HCT116 (cell line): ENCODE measurements around the gene KIFAP3. TPM values are rescaled to one million over a fixed set of nuclear protein-coding genes. Genes with fewer than 3 reads are reported as not detected.

Experiments used
- ATAC-seq: fragments of 200-7000 bp; cut with Tn5 transposase; 2 replicates; pipeline ENCODE4 v1.9.1; 2020; ENCODE audit warnings: mild to moderate bottlenecking, moderate library complexity
- BruUV-seq: library from RNA; stranded (reverse); fragments of 400-500 nt; replicated peaks from 2 replicates; lab custom pipeline; 2021; lab: Mats Ljungman, UMichigan
- CTCF ChIA-PET: fragments of 300-600 bp; sonication (Branson Sonifier 250); formaldehyde crosslinking; loops from one replicate; lab custom pipeline; 2021; ENCODE audit warnings: antibody characterized with exemption; lab: Charles Lee
- POLR2A ChIA-PET: fragments of 300-600, 350-600 bp; sonication (Branson Sonifier 250); formaldehyde crosslinking; loops from one replicate; lab custom pipeline; 2021; ENCODE audit warnings: antibody characterized with exemption; lab: Charles Lee
- RAD21 ChIA-PET, 2 experiments: fragments of 300-600 bp; sonication (Branson Sonifier 250); formaldehyde crosslinking; loops; one replicate each; lab custom pipeline; 2023; ENCODE audit warnings: low total read pairs in 2 of 2; ENCODE audit not compliant: uncharacterized antibody in 2 of 2, unreplicated experiment in 2 of 2, low non-redundant PET in 1 of 2; lab: Charles Lee
- DNase-seq: peaks from one replicate; pipeline ENCODE4 v3.0.0-alpha.2; 2010; ENCODE audit warnings: low read depth, low spot score
- H2AFZ ChIP-seq: fragments of 200-600 bp; shearing (Covaris generic), sonication (generic); 2 replicates; pipeline ENCODE4 v1.6.1; 2017; ENCODE audit warnings: low read depth, mixed run types, mixed read lengths, antibody characterized with exemption, low read length; ENCODE audit not compliant: poor library complexity, severe bottlenecking
- H3K27ac ChIP-seq: 2 replicates; pipeline ENCODE4 v1.5.1; 2012; ENCODE audit warnings: low read depth, low read length
- H3K27me3 ChIP-seq: fragments of 200-600 bp; sonication (generic); 2 replicates; pipeline ENCODE4 v1.6.1; 2016; ENCODE audit warnings: mixed run types, low read length, mixed read lengths; ENCODE audit not compliant: insufficient read depth
- H3K36me3 ChIP-seq, 2 experiments: fragments of 200-500 bp in 1 of 2; fragments of 200-600 bp in 1 of 2; sonication (Bioruptor generic) in 1 of 2; sonication (generic) in 1 of 2; 2 replicates each; pipeline versions ENCODE4 v1.5.1 to v1.6.1; 2014 to 2016; ENCODE audit warnings: low read length in 2 of 2, inconsistent platforms in 1 of 2, mixed read lengths in 1 of 2, mixed run types in 1 of 2; ENCODE audit not compliant: insufficient read depth in 2 of 2, control insufficient read depth in 1 of 2
- H3K4me1 ChIP-seq, 2 experiments: fragments of 200-600 bp in 1 of 2; sonication (generic) in 1 of 2; 2 replicates each; pipeline versions ENCODE4 v1.5.1 to v1.6.1; 2012 to 2017; ENCODE audit warnings: low read length in 2 of 2, inconsistent platforms in 1 of 2, mild to moderate bottlenecking in 1 of 2, mixed read lengths in 1 of 2, mixed run types in 1 of 2, moderate library complexity in 1 of 2; ENCODE audit not compliant: insufficient read depth in 2 of 2, control insufficient read depth in 1 of 2
- H3K4me2 ChIP-seq: fragments of 200-600 bp; sonication (generic); 2 replicates; pipeline ENCODE4 v1.6.1; 2017; ENCODE audit warnings: mixed run types, low read length, mixed read lengths
- H3K4me3 ChIP-seq, 2 experiments: fragments of 200-600 bp in 1 of 2; sonication (generic) in 1 of 2; replicated peaks in 1 of 2; 2 replicates each; pipeline ENCODE4 v1.5.1; 2011 to 2016; ENCODE audit warnings: low read length in 2 of 2, control low read depth in 1 of 2, low read depth in 1 of 2, mild to moderate bottlenecking in 1 of 2, mixed read lengths in 1 of 2, mixed run types in 1 of 2
- H3K79me2 ChIP-seq: fragments of 200-600 bp; sonication (generic); 2 replicates; pipeline ENCODE4 v1.6.1; 2017; ENCODE audit warnings: mild to moderate bottlenecking, mixed run types, low read length, moderate library complexity, mixed read lengths; ENCODE audit not compliant: insufficient read depth
- H3K9ac ChIP-seq: fragments of 200-600 bp; sonication (generic); 2 replicates; pipeline ENCODE4 v1.6.1; 2016; ENCODE audit warnings: low read length, mixed read lengths
- H3K9me2 ChIP-seq: fragments of 200-600 bp; sonication (generic), shearing (Covaris generic); 2 replicates; pipeline ENCODE4 v1.6.1; 2017; ENCODE audit warnings: mixed run types, mild to moderate bottlenecking, moderate library complexity; ENCODE audit not compliant: insufficient read depth
- H3K9me3 ChIP-seq, 2 experiments: fragments of 200-500 bp in 1 of 2; fragments of 200-600 bp in 1 of 2; sonication (Bioruptor generic) in 1 of 2; sonication (generic) in 1 of 2; 2 replicates each; pipeline ENCODE4 v1.6.1; 2014 to 2017; ENCODE audit warnings: low read length in 2 of 2, mixed read lengths in 2 of 2, inconsistent platforms in 1 of 2, low read depth in 1 of 2, mild to moderate bottlenecking in 1 of 2, mixed run types in 1 of 2, moderate library complexity in 1 of 2; ENCODE audit not compliant: control insufficient read depth in 1 of 2, insufficient read depth in 1 of 2
- H4K20me1 ChIP-seq: fragments of 200-600 bp; sonication (generic), shearing (Covaris generic); 2 replicates; pipeline ENCODE4 v1.6.1; 2017; ENCODE audit warnings: mixed run types, mild to moderate bottlenecking, moderate library complexity; ENCODE audit not compliant: insufficient read depth
- ATF3 ChIP-seq: IDR thresholded peaks from 2 replicates; pipeline ENCODE4 v1.6.1; 2012
- CBX3 ChIP-seq: IDR thresholded peaks from 2 replicates; pipeline ENCODE4 v1.6.1; 2012; ENCODE audit warnings: low read depth
- CEBPB ChIP-seq: IDR thresholded peaks from 2 replicates; pipeline ENCODE4 v1.6.1; 2012; ENCODE audit warnings: low read depth
- EGR1 ChIP-seq: IDR thresholded peaks from 2 replicates; pipeline ENCODE4 v1.6.1; 2012; ENCODE audit warnings: low read depth
- ELF1 ChIP-seq: IDR thresholded peaks from 2 replicates; pipeline ENCODE4 v1.6.1; 2012; ENCODE audit warnings: low read depth, borderline replicate concordance
- EZH2phosphoT487 ChIP-seq: fragments of 200-600 bp; IDR thresholded peaks from 2 replicates; pipeline ENCODE4 v1.6.1; 2018; ENCODE audit warnings: antibody characterized with exemption, borderline replicate concordance
- FOSL1 ChIP-seq: IDR thresholded peaks from 2 replicates; pipeline ENCODE4 v1.6.1; 2012; ENCODE audit warnings: low read depth
- JUND ChIP-seq: IDR thresholded peaks from 2 replicates; pipeline ENCODE4 v1.6.1; 2012
- MAX ChIP-seq: IDR thresholded peaks from 2 replicates; pipeline ENCODE4 v1.6.1; 2012
- POLR2A ChIP-seq: IDR thresholded peaks from 2 replicates; pipeline ENCODE4 v1.7.0; 2011; ENCODE audit warnings: borderline replicate concordance; ENCODE audit not compliant: insufficient read depth, insufficient read length; ENCODE audit errors: extremely low read depth
- POLR2AphosphoS5 ChIP-seq: IDR thresholded peaks from 2 replicates; pipeline ENCODE4 v1.6.1; 2011; ENCODE audit warnings: mild to moderate bottlenecking, low read depth, low read length, moderate library complexity
- RAD21 ChIP-seq: IDR thresholded peaks from 2 replicates; pipeline ENCODE4 v1.6.1; 2012; ENCODE audit warnings: low read depth, mild to moderate bottlenecking
- REST ChIP-seq: IDR thresholded peaks from 2 replicates; pipeline ENCODE4 v1.6.1; 2012; ENCODE audit warnings: low read depth
- SRF ChIP-seq: IDR thresholded peaks from 2 replicates; pipeline ENCODE4 v1.6.1; 2012; ENCODE audit warnings: low read depth
- YY1 ChIP-seq: IDR thresholded peaks from 2 replicates; pipeline ENCODE4 v1.6.1; 2011; ENCODE audit warnings: low read length, low read depth, moderate library complexity, mild to moderate bottlenecking; ENCODE audit not compliant: insufficient replicate concordance; ENCODE audit errors: extremely low read depth
- ZFX ChIP-seq: fragments of 450-650 bp; IDR thresholded peaks from 2 replicates; pipeline ENCODE4 v1.6.1; 2017
- ZNF274 ChIP-seq: fragments of 200-500 bp; sonication (Bioruptor generic); IDR thresholded peaks from 2 replicates; pipeline ENCODE4 v1.6.1; 2014; ENCODE audit warnings: mild to moderate bottlenecking, low read depth, low read length, inconsistent platforms
- intact Hi-C: fragments of 100-400 bp; cut with micrococcal nuclease; formaldehyde crosslinking; loops from 2 replicates; pipeline ENCODE4 v1.10.0; 2022
- total RNA-seq: library from RNA; stranded (reverse); gene quantifications from one replicate; pipeline ENCODE4 v1.2.1, GENCODE V29; 2021; ENCODE audit not compliant: unreplicated experiment

KIFAP3 gene
- total RNA-seq, 1 experiment from 2014 or later, result 10.8 TPM

GRCh38 chr1:169946206-169946605, 128.3 kb downstream of the KIFAP3 start:
- Histone ChIP-seq H3K9me2 (no peaks in the 10 kb centered on the region), H3K27ac (no peak overlapping the region), H3K4me3 (no peak overlapping the region), H2AFZ (no peak overlapping the region), H3K9me3 (no peaks in the 10 kb centered on the region), H3K9ac (no peak overlapping the region), H3K36me3 (no peaks in the 10 kb centered on the region), H3K27me3 (no peaks in the 10 kb centered on the region), H4K20me1 (no peaks in the 10 kb centered on the region), H3K4me1 (peaks cover 0 to 2% of the 10 kb centered on the region in 2 experiments; a peak in 1 of 4 replicates), H3K4me2 (no peak overlapping the region), H3K79me2 (no peaks in the 10 kb centered on the region)
- ATAC-seq (no peak), DNase-seq (no peak)
- no peak for TF ChIP-seq ZNF274
- no peak for TF ChIP-seq JUND
- no peak for TF ChIP-seq ZFX
- TF ChIP-seq CBX3, result no peak
- TF ChIP-seq REST, result no peak
- no peak for TF ChIP-seq EZH2phosphoT487
- no peak for TF ChIP-seq EGR1
- TF ChIP-seq POLR2AphosphoS5, result no peak
- TF ChIP-seq POLR2A, result no peak
- TF ChIP-seq ELF1, result no peak
- TF ChIP-seq FOSL1, result no peak
- no peak for TF ChIP-seq MAX
- no peak for TF ChIP-seq SRF
- TF ChIP-seq ATF3, result no peak
- TF ChIP-seq CEBPB, result no peak
- TF ChIP-seq RAD21, result no peak
- no peak for TF ChIP-seq YY1
- intact Hi-C loops, result no loop called here
- CTCF ChIA-PET, result no interaction called here
- RAD21 ChIA-PET, result no interaction called here
- POLR2A ChIA-PET, result no interaction called here
- BruUV-seq, result no TSS peak
